WTC11 (cell line): Measurements from ENCODE around the gene HCFC1. TPM values are rescaled to one million over a fixed set of nuclear protein-coding genes. Genes with fewer than 3 reads are reported as not detected.

Source experiments
- ATAC-seq: fragments of 200-7000 bp; cut with Tn5 transposase; 2 replicates; pipeline ENCODE4 v1.10.0; 2021; ENCODE audit warnings: mild to moderate bottlenecking, moderate library complexity
- CTCF ChIA-PET: fragments of 300-600 bp; sonication (Branson Sonifier 250); formaldehyde crosslinking; loops from one replicate; lab custom pipeline; 2021; ENCODE audit warnings: antibody characterized with exemption; lab: Charles Lee
- POLR2A ChIA-PET: fragments of 350-600 bp; sonication (Branson Sonifier 250); formaldehyde crosslinking; loops from one replicate; lab custom pipeline; 2021; ENCODE audit warnings: antibody characterized with exemption; lab: Charles Lee
- DNase-seq: peaks from one replicate; pipeline ENCODE4 v3.0.0; 2021; ENCODE audit warnings: low spot score
- H3K27ac Mint-ChIP-seq: 2 replicates; pipeline ENCODE4 v1.8.0; 2021; ENCODE audit warnings: mixed read lengths
- H3K27me3 Mint-ChIP-seq: 2 replicates; pipeline ENCODE4 v1.8.0; 2021; ENCODE audit warnings: low read depth, mild to moderate bottlenecking, moderate library complexity, mixed read lengths
- H3K36me3 Mint-ChIP-seq: 2 replicates; pipeline ENCODE4 v1.8.0; 2021; ENCODE audit warnings: mixed read lengths
- H3K4me1 Mint-ChIP-seq: 2 replicates; pipeline ENCODE4 v1.8.0; 2022; ENCODE audit warnings: mixed read lengths
- H3K4me3 Mint-ChIP-seq: 2 replicates; pipeline ENCODE4 v1.8.0; 2021; ENCODE audit warnings: mild to moderate bottlenecking, moderate library complexity, mixed read lengths
- H3K9me3 Mint-ChIP-seq: 2 replicates; pipeline ENCODE4 v1.8.0; 2021; ENCODE audit warnings: mixed read lengths
- E2F5 ChIP-seq: sonication (generic); formaldehyde crosslinking; IDR thresholded peaks from 2 replicates; pipeline ENCODE4 v1.8.1; 2022; ENCODE audit warnings: mild to moderate bottlenecking, moderate library complexity, missing genetic modification reagents
- ELF4 ChIP-seq: sonication (generic); formaldehyde crosslinking; IDR thresholded peaks from 2 replicates; pipeline ENCODE4 v1.8.1; 2022; ENCODE audit warnings: low read depth, mild to moderate bottlenecking, moderate library complexity, missing genetic modification reagents
- EMX1 ChIP-seq: fragments of 250-450 bp; sonication (Bioruptor Pico); IDR thresholded peaks from 2 replicates; pipeline ENCODE4 v1.8.0; 2021; ENCODE audit warnings: mild to moderate bottlenecking
- FOXK1 ChIP-seq: sonication (generic); formaldehyde crosslinking; IDR thresholded peaks from 2 replicates; pipeline ENCODE4 v1.8.0; 2022; ENCODE audit warnings: mild to moderate bottlenecking, moderate library complexity, missing genetic modification reagents
- HMGXB4 ChIP-seq: sonication (generic); formaldehyde crosslinking; IDR thresholded peaks from 2 replicates; pipeline ENCODE4 v1.8.1; 2023; ENCODE audit warnings: mild to moderate bottlenecking, moderate library complexity, missing genetic modification reagents
- JAZF1 ChIP-seq: fragments of 250-450 bp; sonication (Bioruptor Pico); IDR thresholded peaks from 2 replicates; pipeline ENCODE4 v1.9.0; 2021; ENCODE audit warnings: moderate library complexity, mild to moderate bottlenecking, inconsistent platforms
- MXD4 ChIP-seq: fragments of 250-450 bp; sonication (Bioruptor Pico); IDR thresholded peaks from 2 replicates; pipeline ENCODE4 v1.8.0; 2021; ENCODE audit warnings: mild to moderate bottlenecking, moderate library complexity, borderline replicate concordance
- SMAD3 ChIP-seq: sonication (generic); formaldehyde crosslinking; IDR thresholded peaks from 2 replicates; pipeline ENCODE4 v1.8.0; 2022; ENCODE audit warnings: missing genetic modification reagents, mild to moderate bottlenecking, borderline replicate concordance
- SP1 ChIP-seq: sonication (generic); formaldehyde crosslinking; conservative IDR thresholded peaks from 2 replicates; pipeline ENCODE4 v1.8.1; 2022; ENCODE audit warnings: missing genetic modification reagents
- ZNF317 ChIP-seq: sonication (generic); formaldehyde crosslinking; IDR thresholded peaks from 2 replicates; pipeline ENCODE4 v1.8.1; 2023; ENCODE audit warnings: low read depth, mild to moderate bottlenecking, moderate library complexity, missing genetic modification reagents, borderline replicate concordance
- ZNF396 ChIP-seq: fragments of 250-450 bp; sonication (Bioruptor Pico); IDR thresholded peaks from 2 replicates; pipeline ENCODE4 v1.8.0; 2021; ENCODE audit warnings: mild to moderate bottlenecking, moderate library complexity, borderline replicate concordance
- total RNA-seq: library from RNA; stranded (reverse); gene quantifications from 3 replicates; pipeline ENCODE4 v1.2.3, GENCODE V29; 2021
- TF ChIP-seq, protein P1 (sequence below): sonication (generic); formaldehyde crosslinking; conservative IDR thresholded peaks from 2 replicates; pipeline ENCODE4 v1.8.1; 2023; ENCODE audit warnings: mild to moderate bottlenecking, low read depth, missing genetic modification reagents, moderate library complexity
- TF ChIP-seq, protein P2 (sequence below): sonication (generic); formaldehyde crosslinking; IDR thresholded peaks from 2 replicates; pipeline ENCODE4 v1.8.1; 2023; ENCODE audit warnings: mild to moderate bottlenecking, missing genetic modification reagents, moderate library complexity
- TF ChIP-seq, protein P3 (sequence below): fragments of 250-450 bp; sonication (Bioruptor Pico); IDR thresholded peaks from 2 replicates; pipeline ENCODE4 v1.9.0; 2021; ENCODE audit warnings: moderate library complexity, mild to moderate bottlenecking, inconsistent platforms, borderline replicate concordance
- TF ChIP-seq, protein P4 (sequence below): sonication (generic); formaldehyde crosslinking; IDR thresholded peaks from 2 replicates; pipeline ENCODE4 v1.8.0; 2023; ENCODE audit warnings: mild to moderate bottlenecking, missing genetic modification reagents
- TF ChIP-seq, protein P5 (sequence below): sonication (generic); formaldehyde crosslinking; IDR thresholded peaks from 2 replicates; pipeline ENCODE4 v1.8.1; 2022; ENCODE audit warnings: low read depth, mild to moderate bottlenecking, moderate library complexity, missing genetic modification reagents, borderline replicate concordance

Gene HCFC1
- total RNA-seq, 1 experiment from 2014 or later, result 130 TPM

- TF ChIP-seq MXD4 (CRISPR knock-in tag), result no peak
- TF ChIP-seq, protein P1, sequence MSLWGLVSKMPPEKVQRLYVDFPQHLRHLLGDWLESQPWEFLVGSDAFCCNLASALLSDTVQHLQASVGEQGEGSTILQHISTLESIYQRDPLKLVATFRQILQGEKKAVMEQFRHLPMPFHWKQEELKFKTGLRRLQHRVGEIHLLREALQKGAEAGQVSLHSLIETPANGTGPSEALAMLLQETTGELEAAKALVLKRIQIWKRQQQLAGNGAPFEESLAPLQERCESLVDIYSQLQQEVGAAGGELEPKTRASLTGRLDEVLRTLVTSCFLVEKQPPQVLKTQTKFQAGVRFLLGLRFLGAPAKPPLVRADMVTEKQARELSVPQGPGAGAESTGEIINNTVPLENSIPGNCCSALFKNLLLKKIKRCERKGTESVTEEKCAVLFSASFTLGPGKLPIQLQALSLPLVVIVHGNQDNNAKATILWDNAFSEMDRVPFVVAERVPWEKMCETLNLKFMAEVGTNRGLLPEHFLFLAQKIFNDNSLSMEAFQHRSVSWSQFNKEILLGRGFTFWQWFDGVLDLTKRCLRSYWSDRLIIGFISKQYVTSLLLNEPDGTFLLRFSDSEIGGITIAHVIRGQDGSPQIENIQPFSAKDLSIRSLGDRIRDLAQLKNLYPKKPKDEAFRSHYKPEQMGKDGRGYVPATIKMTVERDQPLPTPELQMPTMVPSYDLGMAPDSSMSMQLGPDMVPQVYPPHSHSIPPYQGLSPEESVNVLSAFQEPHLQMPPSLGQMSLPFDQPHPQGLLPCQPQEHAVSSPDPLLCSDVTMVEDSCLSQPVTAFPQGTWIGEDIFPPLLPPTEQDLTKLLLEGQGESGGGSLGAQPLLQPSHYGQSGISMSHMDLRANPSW (CRISPR knock-in tag), result no peak
- no peak for TF ChIP-seq ELF4 (CRISPR knock-in tag)
- TF ChIP-seq, protein P2, sequence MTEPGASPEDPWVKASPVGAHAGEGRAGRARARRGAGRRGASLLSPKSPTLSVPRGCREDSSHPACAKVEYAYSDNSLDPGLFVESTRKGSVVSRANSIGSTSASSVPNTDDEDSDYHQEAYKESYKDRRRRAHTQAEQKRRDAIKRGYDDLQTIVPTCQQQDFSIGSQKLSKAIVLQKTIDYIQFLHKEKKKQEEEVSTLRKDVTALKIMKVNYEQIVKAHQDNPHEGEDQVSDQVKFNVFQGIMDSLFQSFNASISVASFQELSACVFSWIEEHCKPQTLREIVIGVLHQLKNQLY, result no peak
Measured at GRCh38 chrX:154000051-154000450, 28.4 kb upstream of the HCFC1 start (continued).

DNA sequence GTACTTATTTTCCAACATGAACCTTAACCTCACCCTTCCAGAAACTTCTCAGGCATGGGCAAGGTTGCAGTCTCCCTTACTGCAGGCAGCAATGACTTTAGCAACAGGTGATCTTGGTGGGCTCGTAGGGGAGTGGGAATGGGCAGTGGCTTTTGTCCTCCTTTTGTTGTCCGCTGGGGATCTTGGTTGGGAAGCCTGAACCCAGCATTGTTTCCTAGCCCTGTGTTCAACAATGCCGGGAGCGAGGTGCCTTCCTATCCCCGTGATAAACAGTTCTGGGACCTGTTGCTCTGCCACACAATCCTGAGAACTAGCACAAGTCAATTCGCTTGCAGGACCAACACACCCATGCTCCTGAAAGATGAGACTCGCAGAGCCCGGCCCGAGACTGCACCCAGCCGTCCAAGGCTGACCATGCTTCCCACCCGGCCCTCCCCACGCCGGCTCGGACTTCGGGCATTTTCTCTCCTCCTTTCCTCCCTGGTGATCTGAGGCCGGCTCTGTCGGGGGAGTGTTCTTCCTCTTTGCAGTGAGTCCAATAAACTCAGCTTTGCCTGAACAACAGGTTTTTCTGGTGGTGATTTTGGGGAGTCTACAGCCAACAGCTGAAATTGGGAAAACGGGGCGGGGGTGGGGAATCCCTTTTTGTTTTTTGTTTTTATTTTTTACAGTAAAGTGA lies 27.9 kb upstream of the HCFC1 start:
- Mint-ChIP-seq H3K27me3 (no peaks in the 10 kb centered on the region), H3K4me3 (no peak overlapping the region), H3K36me3 (no peaks in the 10 kb centered on the region), H3K9me3 (no peaks in the 10 kb centered on the region), H3K4me1 (peaks cover 10% of the 10 kb centered on the region), H3K27ac (no peak overlapping the region; the same call in 1 of the 2 replicates)
- DNase-seq (no peak), ATAC-seq (peak; percentile 47; the same call in 1 of the 2 replicates)
- TF ChIP-seq FOXK1 (CRISPR knock-in tag), result no peak
- no peak for TF ChIP-seq SP1 (CRISPR knock-in tag)
- TF ChIP-seq ELF4 (CRISPR knock-in tag), result no peak
- TF ChIP-seq JAZF1 (CRISPR knock-in tag), result no peak
- no peak for TF ChIP-seq HMGXB4 (CRISPR knock-in tag)
- no peak for TF ChIP-seq ZNF317 (CRISPR knock-in tag)
- TF ChIP-seq ZNF396, result no peak
- TF ChIP-seq, protein P3, sequence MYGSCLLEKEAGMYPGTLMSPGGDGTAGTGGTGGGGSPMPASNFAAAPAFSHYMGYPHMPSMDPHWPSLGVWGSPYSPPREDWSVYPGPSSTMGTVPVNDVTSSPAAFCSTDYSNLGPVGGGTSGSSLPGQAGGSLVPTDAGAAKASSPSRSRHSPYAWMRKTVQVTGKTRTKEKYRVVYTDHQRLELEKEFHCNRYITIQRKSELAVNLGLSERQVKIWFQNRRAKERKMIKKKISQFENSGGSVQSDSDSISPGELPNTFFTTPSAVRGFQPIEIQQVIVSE (CRISPR knock-in tag), result no peak
- TF ChIP-seq SMAD3, result no peak
- TF ChIP-seq, protein P4, sequence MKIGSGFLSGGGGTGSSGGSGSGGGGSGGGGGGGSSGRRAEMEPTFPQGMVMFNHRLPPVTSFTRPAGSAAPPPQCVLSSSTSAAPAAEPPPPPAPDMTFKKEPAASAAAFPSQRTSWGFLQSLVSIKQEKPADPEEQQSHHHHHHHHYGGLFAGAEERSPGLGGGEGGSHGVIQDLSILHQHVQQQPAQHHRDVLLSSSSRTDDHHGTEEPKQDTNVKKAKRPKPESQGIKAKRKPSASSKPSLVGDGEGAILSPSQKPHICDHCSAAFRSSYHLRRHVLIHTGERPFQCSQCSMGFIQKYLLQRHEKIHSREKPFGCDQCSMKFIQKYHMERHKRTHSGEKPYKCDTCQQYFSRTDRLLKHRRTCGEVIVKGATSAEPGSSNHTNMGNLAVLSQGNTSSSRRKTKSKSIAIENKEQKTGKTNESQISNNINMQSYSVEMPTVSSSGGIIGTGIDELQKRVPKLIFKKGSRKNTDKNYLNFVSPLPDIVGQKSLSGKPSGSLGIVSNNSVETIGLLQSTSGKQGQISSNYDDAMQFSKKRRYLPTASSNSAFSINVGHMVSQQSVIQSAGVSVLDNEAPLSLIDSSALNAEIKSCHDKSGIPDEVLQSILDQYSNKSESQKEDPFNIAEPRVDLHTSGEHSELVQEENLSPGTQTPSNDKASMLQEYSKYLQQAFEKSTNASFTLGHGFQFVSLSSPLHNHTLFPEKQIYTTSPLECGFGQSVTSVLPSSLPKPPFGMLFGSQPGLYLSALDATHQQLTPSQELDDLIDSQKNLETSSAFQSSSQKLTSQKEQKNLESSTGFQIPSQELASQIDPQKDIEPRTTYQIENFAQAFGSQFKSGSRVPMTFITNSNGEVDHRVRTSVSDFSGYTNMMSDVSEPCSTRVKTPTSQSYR (CRISPR knock-in tag), result no peak
- TF ChIP-seq E2F5 (CRISPR knock-in tag), result no peak
- TF ChIP-seq, protein P5, sequence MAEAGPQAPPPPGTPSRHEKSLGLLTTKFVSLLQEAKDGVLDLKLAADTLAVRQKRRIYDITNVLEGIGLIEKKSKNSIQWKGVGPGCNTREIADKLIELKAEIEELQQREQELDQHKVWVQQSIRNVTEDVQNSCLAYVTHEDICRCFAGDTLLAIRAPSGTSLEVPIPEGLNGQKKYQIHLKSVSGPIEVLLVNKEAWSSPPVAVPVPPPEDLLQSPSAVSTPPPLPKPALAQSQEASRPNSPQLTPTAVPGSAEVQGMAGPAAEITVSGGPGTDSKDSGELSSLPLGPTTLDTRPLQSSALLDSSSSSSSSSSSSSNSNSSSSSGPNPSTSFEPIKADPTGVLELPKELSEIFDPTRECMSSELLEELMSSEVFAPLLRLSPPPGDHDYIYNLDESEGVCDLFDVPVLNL (CRISPR knock-in tag), result no peak
- TF ChIP-seq, protein P1 (CRISPR knock-in tag), result no peak
- TF ChIP-seq EMX1 (CRISPR knock-in tag), result no peak
- ChIA-PET POLR2A (no interaction called here), CTCF (interaction anchor here (0.6 to 1.5 kb wide), 3 partner anchors 14 to 291 kb away, joined by 4 to 5 read pairs (median 4); no protein-coding TSS in a partner anchor)
